SKM-1 (cell line): Measurements from ENCODE around the gene STMN1.
A peak's percentile ranks its signal among the peaks of the same experiment; 100 is the strongest.

Source experiments
- DNase-seq: peaks from one replicate; lab custom pipeline; 2025; ENCODE audit not compliant: unreplicated experiment; lab: John Stamatoyannopoulos, UW

The STMN1 gene

DNA sequence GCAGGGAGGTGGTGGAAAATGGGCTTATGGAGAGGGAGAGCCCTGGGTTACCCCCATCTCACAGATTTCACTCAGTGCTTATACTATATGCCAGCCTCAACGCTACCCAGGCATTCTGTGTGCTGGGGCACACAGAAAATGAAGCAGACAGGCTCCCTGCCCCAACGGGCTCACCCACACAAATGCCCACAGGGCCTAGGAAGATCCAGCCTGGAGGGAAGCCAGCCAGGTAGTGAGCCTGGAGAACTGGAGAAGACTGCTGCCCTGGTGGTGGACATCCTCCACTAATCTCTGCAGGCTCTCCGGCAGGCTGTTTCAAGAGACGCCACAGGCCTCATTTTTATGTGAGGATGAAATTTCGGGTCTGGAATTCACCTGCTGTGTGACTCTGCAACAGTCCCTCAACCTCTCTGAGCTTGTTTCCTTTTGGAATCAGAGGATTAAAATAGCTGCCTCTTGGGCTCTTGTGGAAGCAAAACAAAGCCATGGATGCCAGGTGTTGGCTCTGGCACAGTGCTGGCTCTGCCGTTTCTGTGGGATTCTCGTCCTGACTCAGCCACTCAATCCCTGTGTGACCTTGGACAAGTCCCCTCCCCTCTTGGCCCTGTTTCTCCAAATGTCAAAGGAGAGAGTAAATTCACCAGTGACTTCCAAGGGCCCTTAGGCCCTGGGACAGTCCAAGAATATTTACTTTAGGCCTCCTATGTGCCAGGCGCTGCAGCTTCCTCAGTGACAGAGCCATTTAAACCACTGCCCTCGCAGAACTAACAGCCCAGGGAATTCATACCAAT lies 34.3 kb downstream of the STMN1 start:
- no peak for DNase-seq

DNA sequence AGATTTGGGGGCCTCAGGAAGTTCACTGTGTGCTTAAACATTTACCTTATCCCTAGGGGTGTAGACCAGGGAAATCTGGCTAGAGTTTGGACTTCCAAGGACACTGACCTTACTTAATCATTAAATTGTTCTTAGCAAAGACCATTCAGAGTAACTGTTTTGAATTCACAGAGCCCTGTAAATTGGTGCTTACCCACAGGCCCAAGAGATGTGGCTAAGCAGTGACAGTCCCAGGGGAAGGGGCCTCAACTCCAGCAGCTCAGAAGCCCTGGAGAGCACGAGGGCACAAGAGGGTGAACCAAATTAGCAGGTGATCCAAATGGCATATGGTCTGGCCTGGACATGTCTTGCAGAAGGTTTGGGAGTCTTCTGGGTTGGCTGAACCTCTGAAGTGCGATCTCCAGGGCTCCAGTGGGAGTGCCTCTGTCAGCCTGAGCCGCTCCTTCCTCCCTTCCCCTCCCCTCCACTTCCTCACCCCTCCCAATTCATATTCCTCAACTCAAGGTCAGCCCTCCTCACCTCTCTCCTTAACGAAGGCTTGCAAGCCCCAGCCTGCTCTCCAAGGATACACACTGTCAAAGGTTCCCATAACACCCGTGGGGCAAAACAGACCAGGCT lies 35.0 kb downstream of the STMN1 start:
- no peak for DNase-seq

DNA sequence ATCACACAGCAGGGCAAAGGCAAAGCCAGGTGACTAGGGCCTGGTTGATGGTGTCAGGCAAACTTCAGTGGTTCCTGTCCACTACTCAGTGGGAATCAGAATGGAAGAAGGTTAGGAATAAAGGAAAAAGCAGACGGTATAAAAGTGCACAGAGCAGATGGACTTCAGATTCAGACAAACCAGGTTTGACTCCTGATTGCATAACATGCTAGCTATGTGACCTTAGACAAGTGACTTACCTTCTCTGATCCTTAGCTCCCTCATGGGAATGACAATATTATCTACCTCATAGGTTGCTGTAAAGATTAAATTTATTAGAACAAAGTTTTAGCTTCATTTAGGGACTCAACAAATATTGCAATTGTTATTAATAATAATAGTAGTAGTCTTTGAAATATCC lies 35.6 kb downstream of the STMN1 start:
- no peak for DNase-seq

DNA sequence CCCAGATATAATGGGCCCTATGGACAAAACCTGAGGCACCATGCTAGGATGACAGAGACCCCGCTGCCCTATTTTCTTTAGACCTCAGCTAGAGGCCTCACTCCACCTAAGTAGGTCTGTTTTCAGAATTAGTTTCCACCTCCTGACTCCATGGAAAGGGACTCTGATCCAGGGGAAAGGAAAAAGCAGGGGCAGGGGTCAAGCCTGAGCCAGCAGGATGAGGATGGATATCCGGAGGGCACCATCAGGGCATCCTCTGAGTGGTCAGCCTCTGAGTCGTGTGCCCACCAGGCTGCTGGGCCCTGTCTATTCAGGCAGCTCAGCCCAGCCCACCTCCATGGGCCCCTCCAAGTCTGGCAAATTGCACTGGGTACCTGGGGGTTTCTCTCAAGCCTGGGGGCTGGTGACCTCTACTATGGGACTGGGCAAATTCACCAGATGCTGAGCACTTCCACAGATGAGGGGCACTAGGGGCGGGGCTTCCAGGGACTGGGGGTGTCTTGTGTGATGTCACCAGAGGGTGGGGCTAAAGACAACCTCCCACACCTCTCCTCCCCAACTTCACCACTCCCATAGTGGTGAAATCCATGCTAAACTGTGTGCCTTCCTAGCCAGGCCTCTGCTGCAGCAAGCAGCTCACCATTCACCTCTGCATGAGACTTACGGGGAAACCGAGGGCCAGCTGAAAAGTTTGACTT lies 36.2 kb downstream of the STMN1 start:
- no peak for DNase-seq

DNA sequence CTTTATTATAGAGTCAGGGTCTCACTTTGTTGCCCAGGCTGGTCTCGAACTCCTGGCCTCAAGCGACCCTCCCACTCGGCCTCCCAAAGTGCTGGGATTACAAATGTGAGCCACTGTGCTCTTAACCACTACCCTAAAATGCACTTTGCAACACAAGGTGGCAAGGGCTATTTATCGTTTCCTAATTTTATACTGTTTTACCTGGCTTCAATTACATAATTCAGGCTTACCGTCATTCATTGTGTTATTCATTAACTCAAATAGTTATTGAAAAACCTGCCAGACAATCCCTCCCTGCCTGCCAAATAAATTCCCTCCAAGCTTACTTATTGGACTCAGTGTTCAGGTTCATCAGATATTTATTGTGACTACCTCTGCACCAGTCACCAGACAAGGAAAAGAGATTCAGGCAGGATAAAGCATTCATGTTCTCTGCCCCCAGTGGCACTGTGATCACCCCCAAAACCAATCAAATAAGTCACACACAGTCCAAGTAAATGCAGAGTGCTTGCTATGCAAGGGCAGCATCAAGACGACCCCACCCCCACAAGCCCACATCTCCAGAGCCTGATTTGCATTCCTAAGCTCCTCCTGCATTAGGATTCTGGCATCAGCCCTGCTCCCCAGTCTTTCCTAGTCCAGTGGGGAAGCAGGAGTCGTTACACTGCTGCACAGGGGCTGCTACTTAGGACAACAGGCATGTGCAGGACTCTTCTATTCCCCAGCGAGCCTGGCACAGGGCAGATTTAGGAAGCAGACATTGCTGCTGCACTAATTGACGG lies 38.8 kb downstream of the STMN1 start:
- DNase-seq = no peak

DNA sequence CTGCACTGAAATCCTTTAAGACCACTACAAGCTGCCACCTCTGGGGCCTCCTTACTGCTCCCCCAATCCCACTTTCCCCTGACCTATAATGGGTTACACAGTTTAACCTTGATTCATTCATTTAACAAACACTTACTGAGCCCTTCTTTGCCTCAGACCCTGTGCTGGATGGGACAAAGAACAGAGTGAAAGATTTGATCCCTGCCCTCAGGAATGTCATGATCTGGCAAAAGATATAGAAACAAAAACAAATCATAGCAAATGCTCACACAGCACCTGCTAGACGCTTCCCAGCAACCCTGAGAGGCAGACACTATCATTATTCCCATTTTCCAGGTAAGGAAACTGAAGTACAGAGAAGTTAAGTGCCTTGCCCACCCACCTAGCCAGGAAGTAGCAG lies 39.9 kb downstream of the STMN1 start:
- no peak for DNase-seq

DNA sequence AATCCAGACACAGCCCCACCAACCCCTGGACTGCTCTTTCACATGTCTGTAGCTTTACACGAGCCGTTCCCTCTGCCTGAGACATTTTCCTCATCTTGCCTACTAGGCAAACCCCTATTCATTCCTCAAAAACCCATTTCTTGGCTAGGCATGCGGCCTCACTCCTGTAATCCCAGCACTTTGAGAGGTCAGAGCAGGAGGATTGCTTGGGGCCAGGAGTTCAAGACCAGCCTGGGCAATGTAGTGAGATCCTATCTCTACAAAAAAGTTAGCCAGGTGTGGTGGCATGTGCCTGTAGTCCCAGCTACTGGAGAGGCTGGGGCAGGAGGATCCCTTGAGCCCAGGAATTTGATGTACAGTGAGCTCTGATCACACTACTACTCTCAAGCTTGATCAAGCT lies 41.8 kb downstream of the STMN1 start:
- no peak for DNase-seq

DNA sequence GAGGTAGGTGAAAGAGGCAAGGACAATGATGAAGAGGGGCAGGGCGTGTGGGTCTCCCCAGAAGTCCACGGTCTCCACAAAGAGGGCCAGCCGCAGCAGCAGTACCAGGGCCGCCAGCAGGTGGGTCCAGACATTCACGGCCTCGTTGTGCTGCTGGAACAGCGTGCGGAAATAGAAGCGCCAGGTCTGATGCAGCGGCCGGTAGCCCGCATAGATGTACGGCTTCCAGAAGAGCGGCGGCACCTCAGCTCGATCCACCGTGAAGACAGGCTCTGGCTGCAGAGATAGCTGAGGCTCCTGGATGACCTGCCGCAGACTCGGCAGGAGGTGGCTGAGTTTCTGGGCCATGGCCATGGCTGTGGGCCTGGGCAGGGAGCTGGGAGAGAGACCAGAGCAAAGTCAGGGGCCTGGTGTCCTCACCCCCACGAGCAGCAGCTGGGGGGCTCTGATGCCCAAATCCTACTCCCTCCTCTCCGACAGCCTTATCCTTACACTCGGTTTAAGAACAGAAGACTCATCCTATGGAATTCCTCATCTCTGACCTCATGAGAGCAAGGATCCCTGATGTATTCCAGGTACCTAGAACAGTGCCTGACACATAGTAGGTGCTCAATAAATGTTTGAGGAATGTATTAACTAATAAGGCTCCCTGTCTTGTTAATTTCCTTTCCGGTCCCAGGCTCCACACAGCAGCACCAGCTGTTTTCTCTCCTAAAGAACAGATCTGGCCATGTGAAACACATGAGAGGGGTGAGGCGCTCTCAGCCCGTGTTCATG lies 42.5 kb downstream of the STMN1 start:
- no peak for DNase-seq

DNA sequence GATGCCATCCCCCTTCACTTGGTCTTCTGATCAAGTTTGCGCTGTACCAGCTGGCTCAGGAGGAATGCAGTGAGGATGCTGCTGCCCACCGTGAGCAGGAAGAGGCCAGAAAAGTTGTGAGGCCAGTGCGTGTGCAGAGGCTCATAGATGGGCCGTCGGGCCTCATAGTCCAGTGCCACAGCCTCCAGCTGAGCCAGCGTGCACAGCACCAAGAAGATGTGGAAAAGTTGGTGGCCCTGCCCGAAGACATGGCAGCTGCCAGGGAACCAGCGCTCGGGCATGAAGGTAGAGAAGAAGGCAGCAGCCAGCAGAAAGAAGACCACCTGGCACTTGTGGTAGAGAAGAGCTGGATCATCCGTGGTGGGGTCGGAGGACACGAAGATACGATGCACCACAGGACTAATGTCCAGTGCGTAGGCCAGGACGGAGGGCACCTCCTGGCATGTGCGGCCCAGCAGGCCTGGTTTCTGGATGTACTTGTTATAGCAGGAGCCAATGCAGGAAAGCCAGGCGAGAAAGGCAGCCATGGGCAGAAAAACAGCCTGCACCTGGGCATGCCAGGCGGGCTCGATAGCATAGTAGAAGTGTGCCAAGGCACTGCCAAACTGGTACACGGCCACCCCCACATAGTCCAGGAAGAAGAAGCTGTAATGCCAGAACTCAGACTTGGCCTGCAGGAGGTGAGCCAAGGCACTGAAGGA lies 43.3 kb downstream of the STMN1 start:
- DNase-seq = no peak

DNA sequence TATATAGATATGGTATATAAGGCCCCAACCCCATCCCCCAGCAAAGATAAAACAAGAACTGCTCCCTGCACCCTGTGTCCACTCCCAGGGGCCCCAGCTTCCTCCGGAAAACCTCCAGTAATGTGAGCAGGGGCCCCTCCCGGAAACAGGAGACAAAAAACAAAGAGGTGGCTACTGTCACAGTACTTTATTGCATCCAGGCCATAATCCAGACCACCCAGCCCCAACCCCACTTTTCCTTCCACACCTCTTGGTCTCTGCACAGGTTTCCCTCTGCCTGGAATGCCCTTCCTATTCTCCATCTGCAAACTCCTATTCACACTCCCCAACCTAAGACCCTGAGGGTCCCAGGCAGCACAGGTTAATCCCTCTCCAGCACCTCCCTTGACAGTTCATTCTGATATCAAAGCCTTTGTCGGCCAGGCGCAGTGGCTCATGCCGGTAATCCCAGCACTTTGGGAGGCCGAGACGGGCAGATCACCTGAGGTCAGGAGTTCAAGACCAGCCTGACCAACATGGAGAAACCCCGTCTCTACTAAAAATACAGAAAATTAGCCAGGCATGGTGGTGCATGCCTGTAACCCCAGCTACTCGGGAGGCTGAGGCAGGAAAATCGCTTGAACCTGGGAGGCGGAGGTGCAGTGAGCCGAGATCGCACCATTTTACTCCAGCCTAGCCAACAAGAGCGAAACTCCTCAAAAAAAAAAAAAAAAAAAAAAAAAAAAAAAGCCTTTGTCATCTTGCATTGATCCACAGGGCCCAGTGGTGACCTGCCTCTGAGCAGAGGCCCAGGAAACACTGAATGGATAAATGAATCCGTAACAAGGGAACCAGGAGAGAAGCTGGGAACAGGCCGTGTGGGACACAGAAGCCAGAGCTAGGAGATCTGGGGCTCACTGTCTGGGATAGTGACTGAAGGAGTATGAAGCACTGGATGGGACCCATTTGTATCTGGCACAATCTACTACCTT lies 44.6 kb downstream of the STMN1 start:
- peak; percentile 81 for DNase-seq

DNA sequence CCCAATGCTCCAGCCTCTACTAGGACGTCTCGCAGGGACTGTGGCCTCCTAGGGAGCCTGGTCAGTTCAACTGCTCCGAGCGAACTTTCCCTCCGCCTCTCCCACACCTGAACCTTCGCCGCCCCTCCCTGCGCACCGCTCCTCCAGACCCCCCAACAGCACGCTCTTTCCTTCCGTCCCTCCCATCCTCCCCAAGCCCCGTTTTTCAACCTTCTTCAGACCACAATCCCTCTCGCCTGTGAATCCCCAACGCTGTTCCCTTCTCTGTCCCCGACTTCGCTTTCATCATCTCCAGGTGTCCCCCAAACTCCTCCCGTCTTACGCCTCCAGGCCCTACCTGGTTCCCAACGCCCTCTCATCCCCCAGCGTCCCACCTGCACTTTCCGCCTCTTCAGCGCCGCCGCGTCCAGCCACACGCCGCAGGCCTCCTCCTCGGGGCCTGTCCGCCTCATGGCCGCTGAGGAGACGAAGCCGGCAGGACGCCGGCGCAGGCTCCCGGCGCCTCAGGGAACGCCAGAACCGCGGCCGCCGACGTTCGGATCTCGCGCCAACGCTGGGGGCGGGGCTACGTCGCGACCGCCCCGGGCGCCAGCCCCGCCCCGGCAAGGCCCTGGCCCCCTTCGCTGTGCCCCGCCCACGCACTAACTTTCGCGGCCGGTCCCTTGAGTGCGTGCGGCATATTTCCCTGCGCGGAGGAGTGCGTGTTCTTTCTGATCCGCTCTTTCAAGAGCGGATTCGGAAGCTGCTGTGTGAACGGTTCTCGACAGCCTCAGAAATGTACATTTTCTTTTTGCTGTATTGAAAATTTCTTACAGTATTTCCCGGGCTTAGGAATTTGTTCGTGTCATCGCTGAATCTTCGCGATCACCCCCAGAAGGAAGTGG lies 47.1 kb downstream of the STMN1 start, which contains the start of gene AUNIP:
AUNIP (minus strand) TSS at position 552 of the 884 bp plus-strand sequence; CDS start at position 452, 100 bp downstream.
- DNase-seq = peak; percentile 73

DNA sequence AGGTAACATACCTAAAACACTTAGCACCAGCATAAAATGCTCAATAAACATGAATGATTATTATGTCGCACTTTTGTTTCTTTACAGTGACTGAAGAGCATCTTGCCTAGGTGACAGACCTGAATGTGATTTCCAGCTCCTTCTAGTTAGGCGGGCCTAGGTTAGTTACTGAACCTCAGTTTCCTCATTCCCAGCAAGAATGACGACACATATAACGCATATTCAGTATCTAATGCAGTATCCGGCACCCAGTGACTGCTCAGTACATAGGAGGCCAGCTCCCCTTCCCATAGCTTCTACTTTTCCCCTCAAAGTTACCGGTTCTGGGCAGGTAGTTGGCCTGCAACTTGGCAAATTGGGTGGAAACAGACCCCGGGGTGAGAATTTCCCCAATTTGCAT lies 47.7 kb downstream of the STMN1 start:
- DNase-seq = peak; percentile 35

DNA sequence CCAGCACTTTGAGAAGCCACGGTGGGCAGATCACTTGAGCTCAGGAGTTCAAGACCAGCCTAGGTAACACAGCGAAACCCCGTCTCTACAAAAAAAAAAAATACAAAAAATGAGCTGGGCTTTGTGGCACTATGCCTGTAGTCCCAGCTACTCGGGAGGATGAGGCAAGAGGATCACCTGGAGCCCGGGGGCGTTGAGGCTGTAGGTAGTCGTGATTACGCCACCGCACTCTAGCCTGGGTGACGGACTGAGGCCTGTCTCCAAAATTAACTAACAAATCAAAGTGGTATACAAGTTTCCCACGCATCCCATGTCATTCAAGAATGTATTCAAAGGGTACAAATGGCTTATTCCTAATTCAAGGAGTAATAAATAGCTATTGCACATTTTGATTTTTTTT lies 49.4 kb downstream of the STMN1 start:
- no peak for DNase-seq

DNA sequence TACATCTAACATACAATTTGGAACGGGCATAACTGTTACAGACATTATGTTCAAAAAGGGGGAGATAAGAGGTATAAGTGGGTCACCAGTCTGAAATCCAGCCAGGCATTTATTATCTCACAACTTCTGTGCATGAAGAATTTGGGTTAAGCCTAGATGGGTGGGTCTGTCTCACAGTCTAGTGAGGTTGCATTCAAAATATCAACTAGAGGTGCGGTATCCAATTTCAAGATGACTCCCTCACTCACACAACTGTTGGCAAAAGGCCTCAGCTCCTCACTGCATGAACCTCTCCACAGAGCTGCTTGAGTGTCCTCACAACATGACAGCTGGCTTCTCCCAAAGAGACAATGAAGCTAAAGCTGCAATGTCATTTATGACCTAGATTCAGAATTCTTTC lies 51.7 kb downstream of the STMN1 start:
- DNase-seq = no peak
